AG08396 (cell line): ENCODE data around the gene DNM3.
A peak's percentile ranks its signal among the peaks of the same experiment; 100 is the strongest.

Experiments
- DNase-seq: peaks from one replicate; pipeline ENCODE4 v3.0.0; 2012; ENCODE audit warnings: low spot score, mixed read lengths

DNM3 gene

GRCh38 chr1:172140591-172140990 lies 299.3 kb downstream of the DNM3 start:
- DNase-seq: no peak

GRCh38 chr1:172141341-172141881 lies 300.1 kb downstream of the DNM3 start:
- DNase-seq: no peak

- DNase-seq: no peak
Measured at GRCh38 chr1:172142324-172142723, 301.0 kb downstream of the DNM3 start.

- no peak for DNase-seq
Measured at GRCh38 chr1:172143384-172144055, 302.2 kb downstream of the DNM3 start.

GRCh38 chr1:172144445-172145061 lies 303.3 kb downstream of the DNM3 start:
- DNase-seq: peak; percentile 66

GRCh38 chr1:172145231-172145651 lies 303.9 kb downstream of the DNM3 start:
- DNase-seq: no peak

- no peak for DNase-seq
Measured at GRCh38 chr1:172145656-172146055, 304.4 kb downstream of the DNM3 start.

GRCh38 chr1:172146141-172146850 lies 305.0 kb downstream of the DNM3 start:
- DNase-seq: no peak

GRCh38 chr1:172147541-172147940 lies 306.2 kb downstream of the DNM3 start:
- no peak for DNase-seq

- DNase-seq: no peak
Measured at GRCh38 chr1:172148213-172148612, 306.9 kb downstream of the DNM3 start.

GRCh38 chr1:172148707-172149106 lies 307.4 kb downstream of the DNM3 start:
- no peak for DNase-seq

- DNase-seq: no peak
Measured at GRCh38 chr1:172149346-172149745, 308.0 kb downstream of the DNM3 start.

GRCh38 chr1:172154551-172154950 lies 313.3 kb downstream of the DNM3 start:
- peak; percentile 16 for DNase-seq

GRCh38 chr1:172155766-172156165 lies 314.5 kb downstream of the DNM3 start:
- DNase-seq: no peak

- DNase-seq: no peak
Measured at GRCh38 chr1:172162236-172162635, 320.9 kb downstream of the DNM3 start.

- no peak for DNase-seq
Measured at GRCh38 chr1:172163498-172164215, 322.4 kb downstream of the DNM3 start.

- no peak for DNase-seq
Measured at GRCh38 chr1:172165403-172165802, 324.1 kb downstream of the DNM3 start.

GRCh38 chr1:172167796-172168596 lies 326.7 kb downstream of the DNM3 start:
- peak; percentile 15 for DNase-seq

- DNase-seq: no peak
Measured at GRCh38 chr1:172168597-172168872, 327.2 kb downstream of the DNM3 start.

- no peak for DNase-seq
Measured at GRCh38 chr1:172169836-172170235, 328.5 kb downstream of the DNM3 start.

GRCh38 chr1:172172352-172172831 lies 331.1 kb downstream of the DNM3 start:
- DNase-seq: no peak

GRCh38 chr1:172176206-172176605 lies 334.9 kb downstream of the DNM3 start:
- no peak for DNase-seq
